Hematopoietic multipotent progenitor cell treated with erythropoietin and hydrocortisone succinate and interleukin-3 and kit ligand, for 4 days (in vitro differentiated cells): ENCODE data around the gene RAD51B.
A peak's percentile ranks its signal among the peaks of the same experiment; 100 is the strongest.

Experiments used
- DNase-seq: peaks from one replicate; pipeline ENCODE4 v3.0.0-alpha.2; 2015

RAD51B gene

GRCh38 chr14:68376067-68376779 lies 556.6 kb downstream of the RAD51B start:
- no peak for DNase-seq

DNA sequence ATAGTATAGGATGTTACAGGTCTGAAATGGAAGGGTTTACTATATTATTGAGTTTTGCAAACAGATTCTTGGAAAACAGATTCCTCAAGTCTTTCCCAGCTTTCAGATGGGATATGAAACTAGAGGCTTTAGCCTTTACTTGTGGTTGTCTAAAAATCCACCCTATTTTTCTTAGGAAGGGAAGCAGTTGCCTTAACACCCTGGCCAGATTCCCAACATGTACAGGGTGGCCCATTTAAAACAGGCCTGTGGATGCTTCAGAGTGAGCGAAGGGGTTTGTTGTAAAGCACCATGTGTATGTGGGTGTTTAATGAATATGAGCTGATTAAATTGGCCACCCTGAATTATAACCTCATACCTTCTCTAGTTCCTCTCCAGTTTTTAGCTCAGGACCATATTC lies 557.4 kb downstream of the RAD51B start:
- no peak for DNase-seq

GRCh38 chr14:68377459-68377858 lies 557.9 kb downstream of the RAD51B start:
- DNase-seq, result peak; percentile 93

DNA sequence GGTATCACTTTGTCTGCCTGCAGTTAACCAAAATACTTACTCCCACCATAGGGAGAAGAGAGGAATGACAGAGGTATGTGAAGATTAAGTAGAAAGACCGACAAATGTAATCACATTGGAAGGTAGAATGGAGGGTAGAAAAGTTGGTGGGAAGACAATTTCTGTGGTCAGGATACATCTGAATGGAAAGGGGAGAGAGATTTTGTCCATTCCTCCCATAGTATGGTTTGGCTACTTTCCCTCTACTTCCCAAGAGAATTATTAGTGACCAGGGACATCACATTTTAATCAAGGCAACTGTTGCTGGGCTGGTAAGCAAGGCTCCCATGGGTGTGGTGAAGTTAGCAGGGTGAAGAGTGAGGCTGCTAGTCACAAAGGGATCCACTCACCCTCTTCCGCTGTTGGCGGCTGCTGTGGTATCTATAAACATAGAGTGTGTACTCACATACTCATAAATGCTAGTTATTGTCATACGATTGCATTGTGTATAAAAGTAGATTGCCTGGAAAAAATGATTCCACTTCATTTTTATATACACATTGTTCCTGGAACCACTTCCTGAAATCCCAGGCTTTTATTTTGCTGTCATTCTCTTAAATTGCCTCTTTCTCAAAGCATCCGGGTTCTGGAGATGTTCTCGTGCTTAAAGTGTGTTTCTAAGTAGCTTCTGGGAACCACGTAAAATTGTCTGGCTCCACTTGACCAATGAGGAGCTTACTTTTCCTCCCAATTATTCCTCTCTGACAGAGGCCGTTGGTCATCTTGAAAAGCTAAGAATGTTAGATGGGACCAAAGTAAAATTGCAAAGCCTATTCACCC lies 560.1 kb downstream of the RAD51B start:
- DNase-seq, result no peak

GRCh38 chr14:68380329-68380741 lies 560.8 kb downstream of the RAD51B start:
- DNase-seq, result no peak

GRCh38 chr14:68384335-68384734 lies 564.8 kb downstream of the RAD51B start:
- DNase-seq, result peak; percentile 67

DNA sequence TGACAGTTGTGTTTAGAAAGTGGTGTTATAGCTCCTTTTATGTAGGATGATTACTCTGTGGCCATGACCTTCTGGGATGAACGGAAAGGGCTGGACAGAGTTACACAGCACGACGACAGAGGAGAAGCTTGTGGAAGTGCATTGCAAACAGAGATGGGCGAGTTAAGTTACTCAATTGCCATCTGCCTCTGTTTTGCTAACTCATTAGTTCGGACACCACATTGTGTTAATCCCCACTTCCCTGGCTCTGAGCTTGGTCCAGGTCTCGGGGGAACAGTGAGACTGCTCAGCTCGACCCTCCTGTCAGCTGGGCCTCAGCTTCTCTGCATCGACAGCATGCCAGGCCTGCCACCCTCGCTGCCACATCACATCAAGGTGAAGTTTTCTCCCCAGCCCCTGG lies 565.3 kb downstream of the RAD51B start:
- DNase-seq, result no peak

GRCh38 chr14:68386446-68386845 lies 566.9 kb downstream of the RAD51B start:
- no peak for DNase-seq

- peak; percentile 43 for DNase-seq
Measured at GRCh38 chr14:68386950-68387779, 567.6 kb downstream of the RAD51B start.

DNA sequence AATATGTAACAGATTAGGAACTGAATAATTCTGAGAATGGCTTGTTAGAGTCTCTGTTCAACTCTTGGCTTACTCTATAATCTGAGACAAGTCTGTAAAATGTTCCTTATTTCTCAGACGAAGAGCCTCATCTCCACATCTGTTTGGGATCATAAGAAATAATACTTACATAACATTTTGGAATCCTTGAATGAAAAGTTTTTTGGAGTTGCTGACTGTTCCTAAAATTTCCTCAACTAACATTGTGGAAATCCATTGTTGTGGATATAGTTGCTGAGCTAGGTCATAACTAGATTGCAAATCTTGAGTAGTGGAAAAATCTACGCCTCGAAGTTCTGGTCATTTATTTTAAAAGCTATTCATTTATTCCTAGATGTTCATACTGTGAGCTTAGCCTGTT lies 570.4 kb downstream of the RAD51B start:
- DNase-seq, result no peak

- DNase-seq, result no peak
Measured at GRCh38 chr14:68390741-68391140, 571.2 kb downstream of the RAD51B start.

DNA sequence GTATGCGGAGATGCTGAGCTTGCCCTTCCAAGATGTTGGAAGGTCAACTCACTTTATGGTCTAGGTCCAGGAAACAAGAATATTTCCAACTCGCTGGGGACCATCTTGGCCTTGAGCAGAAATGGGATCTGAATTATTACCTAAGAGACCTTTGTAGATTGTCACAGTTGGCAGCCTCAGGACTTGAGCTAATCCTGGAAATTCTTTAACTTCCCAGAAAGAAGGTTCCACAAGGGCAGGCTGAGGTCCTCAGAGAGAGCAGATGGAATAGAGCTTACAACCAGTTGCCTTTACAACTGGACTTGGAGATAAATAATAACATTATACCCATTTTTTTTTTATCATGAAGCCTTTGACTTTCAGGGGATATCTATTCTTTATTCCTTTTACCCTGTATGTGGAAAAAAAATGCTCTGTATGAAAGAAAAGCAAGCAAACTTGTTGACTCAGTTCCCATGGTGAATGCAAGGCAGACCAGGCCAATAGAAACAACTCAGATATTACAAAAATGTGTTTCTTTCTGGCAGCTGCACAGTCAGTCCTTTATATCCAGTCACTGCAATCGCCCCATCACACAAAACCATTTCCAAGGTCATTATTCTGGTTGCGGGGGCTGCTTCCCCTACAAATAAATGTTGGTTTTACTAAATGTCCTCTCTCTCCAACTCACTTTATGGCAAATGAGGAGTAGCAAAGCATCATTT lies 571.9 kb downstream of the RAD51B start:
- DNase-seq, result no peak

GRCh38 chr14:68392393-68393141 lies 573.0 kb downstream of the RAD51B start:
- DNase-seq, result no peak

- DNase-seq, result no peak
Measured at GRCh38 chr14:68393259-68393658, 573.7 kb downstream of the RAD51B start.

DNA sequence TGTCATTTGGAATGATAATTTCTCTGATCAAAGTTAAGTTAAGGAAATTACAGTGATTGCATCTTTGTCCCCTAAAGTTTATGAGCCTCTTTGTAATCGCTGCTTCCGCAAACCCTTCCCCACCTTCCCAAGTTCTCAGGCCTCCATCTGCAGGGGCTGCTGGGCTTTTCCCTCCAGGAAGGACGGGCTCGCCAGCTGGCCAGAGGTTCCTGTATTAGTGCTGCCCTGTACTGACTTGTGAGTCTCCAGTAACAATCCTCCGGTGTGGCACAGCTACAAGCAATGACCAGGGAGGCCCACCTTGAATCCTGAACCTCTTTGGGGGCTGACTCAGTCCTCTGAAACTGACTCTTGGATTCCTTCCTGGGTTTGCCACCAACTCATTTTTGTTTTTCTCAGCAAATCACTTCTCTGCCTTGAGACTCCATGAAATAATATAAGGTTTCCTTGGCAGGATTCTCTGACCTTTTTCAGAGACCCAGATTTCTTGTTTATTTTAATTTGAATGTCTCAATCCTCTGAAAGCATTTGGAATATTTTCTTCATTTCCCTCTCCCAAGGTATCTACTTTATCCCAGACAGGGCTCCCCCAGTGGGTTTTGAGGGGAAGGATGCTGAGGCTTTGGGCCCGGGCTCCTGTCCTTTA lies 574.7 kb downstream of the RAD51B start:
- DNase-seq, result no peak

DNA sequence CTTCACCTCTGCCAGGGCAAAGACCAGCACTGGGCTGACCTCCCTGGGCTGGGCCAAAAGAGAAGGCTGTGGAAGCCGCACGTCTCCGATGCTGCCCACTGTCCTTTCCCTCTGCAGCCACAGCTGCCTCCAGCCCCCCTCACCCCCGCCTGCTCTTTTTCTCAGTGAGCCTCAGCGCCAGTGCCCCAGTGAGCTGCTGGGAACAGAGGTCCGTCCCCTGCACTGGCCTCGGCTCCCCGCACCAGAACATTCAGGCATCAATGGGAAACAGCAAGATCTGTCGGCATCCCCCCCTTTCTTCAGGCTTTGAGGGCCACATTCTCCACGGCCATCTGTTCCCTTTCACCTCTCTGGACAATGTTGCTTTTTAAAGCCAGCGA lies 575.2 kb downstream of the RAD51B start:
- DNase-seq, result no peak

GRCh38 chr14:68395604-68396003 lies 576.0 kb downstream of the RAD51B start:
- DNase-seq, result no peak

- no peak for DNase-seq
Measured at GRCh38 chr14:68396461-68396860, 576.9 kb downstream of the RAD51B start.

- DNase-seq, result peak; percentile 72
Measured at GRCh38 chr14:68397371-68397811, 577.8 kb downstream of the RAD51B start.

DNA sequence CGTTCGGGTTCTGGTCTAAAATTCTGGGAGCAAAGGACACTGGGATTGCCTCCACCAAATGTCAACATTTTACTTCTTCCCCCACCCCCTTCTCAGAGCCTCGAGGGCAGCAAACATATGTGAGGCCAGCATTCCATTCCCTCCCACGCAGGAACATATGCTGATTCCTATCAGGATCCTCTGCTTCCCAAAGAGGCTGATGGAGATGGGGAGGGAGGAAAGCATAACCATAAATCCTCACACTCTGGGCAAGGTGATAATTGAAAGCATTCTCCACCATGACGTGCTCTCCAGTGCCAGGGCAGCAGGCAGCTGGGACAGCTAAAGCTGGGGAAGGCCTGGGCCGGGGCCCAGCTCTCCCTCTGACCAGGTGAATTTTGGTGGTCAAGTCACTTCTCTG lies 578.2 kb downstream of the RAD51B start:
- DNase-seq, result no peak

DNA sequence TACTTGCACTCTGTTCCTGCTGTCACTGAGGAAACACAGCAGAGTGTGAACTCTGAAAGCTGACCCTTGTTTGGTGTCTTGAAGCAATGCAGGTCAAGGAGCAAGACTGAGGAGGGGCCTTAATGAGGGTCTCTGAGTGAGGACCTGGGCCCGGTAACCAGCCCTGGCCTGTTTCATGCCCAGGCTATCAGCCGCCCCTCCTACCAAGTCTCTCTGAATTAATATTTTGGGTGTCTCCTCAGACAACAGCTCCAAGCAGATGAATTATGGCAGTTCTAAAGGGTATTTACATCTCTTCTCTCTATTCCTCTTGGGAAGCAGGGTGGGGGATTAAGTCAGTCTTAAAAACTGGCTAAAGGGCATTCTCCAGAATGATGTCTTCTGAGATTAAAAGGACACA lies 578.8 kb downstream of the RAD51B start:
- DNase-seq, result no peak

DNA sequence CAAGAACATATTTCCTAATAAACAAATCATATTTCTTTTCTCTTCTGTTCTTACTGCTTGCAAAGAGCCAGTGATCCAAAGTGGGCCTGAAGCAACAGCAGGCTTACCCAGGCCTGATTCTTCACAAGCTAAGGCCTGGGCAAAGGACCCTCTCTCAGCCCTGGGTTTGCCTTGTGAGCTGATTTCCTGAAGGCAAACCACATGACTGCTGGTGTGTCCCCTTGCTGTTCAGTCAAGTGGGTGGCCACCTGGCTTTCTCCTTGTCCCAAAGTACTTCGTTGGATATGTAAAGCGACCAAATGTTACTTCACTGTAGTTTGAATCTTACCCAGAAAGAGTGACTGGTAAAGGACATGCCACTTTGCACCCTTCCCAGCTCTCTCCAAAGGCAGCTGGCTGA lies 580.4 kb downstream of the RAD51B start:
- no peak for DNase-seq
